B cell (primary cell): ENCODE data around the gene SLC45A2.

Experiments
- CTCF ChIP-seq: fragments of 200-600 bp; IDR thresholded peaks from one replicate; pipeline ENCODE4 v1.8.0; 2022; ENCODE audit warnings: antibody characterized with exemption, mild to moderate bottlenecking
- EZH2 ChIP-seq: IDR thresholded peaks from 2 replicates; pipeline ENCODE4 v1.6.1; 2012; ENCODE audit warnings: borderline replicate concordance, low read depth, mild to moderate bottlenecking, moderate library complexity, low read length; ENCODE audit not compliant: insufficient read depth, poor library complexity, severe bottlenecking

DNA sequence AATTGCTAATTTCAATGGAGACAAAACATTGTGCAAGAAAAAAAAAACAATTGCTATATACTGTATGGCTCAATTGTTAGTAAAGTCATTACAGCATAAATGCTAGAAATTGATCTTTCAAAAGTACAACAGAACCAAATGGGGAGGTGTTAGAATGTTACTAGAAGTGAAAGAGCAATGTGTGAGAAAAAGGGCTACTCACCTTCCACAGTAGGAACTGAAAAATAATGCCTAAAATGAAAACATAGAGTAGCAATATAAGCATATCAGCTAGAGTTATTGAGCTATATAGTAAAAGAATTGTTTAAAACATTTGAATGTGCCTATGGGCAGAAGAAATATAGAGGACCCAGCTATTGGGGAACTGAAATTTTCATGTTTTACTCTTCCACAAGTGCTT is 59.2 kb downstream of the SLC45A2 start:
- TF ChIP-seq CTCF (no peak), EZH2 (no peak)
